ENCODE results near the gene ATG4B.
"Not testable (repeated sequence)": the region's sequence is repeated elsewhere in the genome, so short reads cannot be mapped to it uniquely, and the experiment has no call there.

The ATG4B gene

GRCh38 chr2:241637018-241637794 is at the start of gene ATG4B, which contains the start of gene THAP4:
Gene ATG4B, plus strand, starts transcription at chr2:241637693. Its CDS starts 22 bp downstream, at chr2:241637715.
Gene THAP4, minus strand, starts transcription at chr2:241637158. Its CDS starts 141 bp downstream, at chr2:241637017.
- DNase-seq = peak; percentile 72

DNA sequence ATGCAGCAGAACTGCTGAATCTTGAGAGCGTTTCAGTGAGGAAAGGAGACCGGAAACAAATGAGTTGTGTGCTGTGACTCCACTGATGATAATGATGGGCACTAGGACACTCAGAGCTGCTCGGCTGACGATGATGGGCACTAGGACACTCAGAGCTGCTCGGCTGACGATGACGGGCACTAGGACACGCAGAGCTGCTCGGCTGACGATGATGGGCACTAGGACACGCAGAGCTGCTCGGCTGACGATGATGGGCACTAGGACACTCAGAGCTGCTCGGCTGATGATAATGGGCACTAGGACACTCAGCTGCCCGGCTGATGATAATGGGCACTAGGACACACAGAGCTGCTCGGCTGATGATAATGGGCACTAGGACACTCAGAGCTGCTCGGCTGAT is 47.6 kb upstream of the ATG4B start:
- DNase-seq = not testable (repeated sequence)

GRCh38 chr2:241590496-241591455 is 46.7 kb upstream of the ATG4B start:
- DNase-seq = not testable (repeated sequence)

GRCh38 chr2:241592126-241592845 is 45.2 kb upstream of the ATG4B start:
- no peak for DNase-seq

DNA sequence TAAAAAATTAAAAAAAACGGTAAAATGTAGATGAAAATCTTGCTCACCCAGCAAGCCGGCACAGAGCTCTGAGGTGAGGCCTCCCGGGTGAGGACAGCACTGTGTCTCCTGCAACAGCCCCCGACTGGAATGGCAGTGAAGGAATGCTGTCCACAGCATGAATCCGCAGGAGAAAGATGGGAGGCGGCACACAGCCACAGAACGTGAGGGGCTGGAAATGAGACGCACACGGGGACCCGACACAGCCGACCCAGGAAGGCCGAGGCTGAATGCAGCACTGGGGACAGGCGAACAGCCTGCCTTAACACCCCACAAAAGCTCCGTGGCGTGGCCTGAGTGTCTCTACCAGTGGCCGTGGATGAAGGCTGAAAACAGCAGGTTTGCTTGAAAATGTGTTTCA is 44.2 kb upstream of the ATG4B start:
- DNase-seq = no peak

- no peak for DNase-seq
Observed at GRCh38 chr2:241595600-241596140, 41.8 kb upstream of the ATG4B start.

- DNase-seq = no peak
Observed at GRCh38 chr2:241597561-241597960, 39.9 kb upstream of the ATG4B start.

DNA sequence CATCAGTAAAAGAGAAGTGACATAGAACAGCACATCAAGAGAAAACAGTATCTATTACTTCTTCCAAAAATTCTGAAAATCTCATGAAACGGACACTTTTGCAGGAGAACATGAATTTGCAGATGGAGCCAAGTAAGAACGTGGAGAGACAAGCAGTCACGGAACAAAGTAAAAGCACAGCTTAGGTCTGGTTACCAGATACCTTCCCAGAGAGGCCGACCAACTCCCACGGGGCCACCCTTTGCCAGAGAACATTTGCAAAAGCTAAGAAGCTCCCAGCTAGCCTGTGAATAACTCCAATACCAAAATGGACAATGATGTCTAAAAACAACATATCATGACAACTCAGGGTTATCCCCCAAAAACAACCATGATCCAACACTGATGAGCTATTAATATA is 39.4 kb upstream of the ATG4B start:
- no peak for DNase-seq

- DNase-seq = no peak
Observed at GRCh38 chr2:241598487-241598886, 39.0 kb upstream of the ATG4B start.

DNA sequence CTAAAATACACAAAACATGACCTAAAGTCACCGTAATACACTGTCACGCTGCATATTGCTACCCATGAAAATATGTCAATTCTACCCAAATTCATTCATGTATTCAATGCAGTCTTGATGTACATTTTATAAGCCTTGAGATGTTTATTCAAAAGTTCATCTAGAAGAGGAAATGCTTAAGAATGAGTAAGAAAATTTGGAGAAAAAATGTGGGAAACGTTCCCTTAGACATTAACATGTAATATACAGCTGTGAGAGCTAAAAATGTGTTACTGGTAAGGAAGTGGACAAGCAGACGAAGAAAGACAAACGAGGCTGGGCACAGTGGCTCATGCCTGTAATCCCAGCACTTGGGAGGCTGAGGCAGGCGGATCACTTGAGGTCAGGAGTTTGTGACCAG is 37.9 kb upstream of the ATG4B start:
- no peak for DNase-seq

DNA sequence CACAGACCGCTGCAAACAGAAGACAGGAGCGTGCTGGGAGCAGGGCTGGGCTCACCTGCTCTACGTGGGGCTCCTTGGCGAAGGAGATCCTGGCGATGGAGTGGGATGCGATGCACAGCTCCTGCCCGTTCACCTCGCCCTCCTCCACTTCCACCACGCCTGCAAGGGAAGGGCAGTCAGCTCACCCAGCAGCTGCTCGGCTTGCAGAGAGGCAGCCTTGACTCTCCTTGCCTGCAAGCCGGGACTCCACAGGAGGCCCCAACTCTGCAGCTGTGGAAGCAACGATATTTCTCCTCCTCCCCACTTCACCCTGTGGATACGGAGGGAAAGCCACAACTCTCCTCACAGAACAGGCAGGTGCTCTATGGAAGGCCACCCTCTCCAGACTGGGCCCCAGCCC is 35.7 kb upstream of the ATG4B start:
- DNase-seq = no peak

GRCh38 chr2:241602720-241603119 is 34.8 kb upstream of the ATG4B start:
- DNase-seq = no peak

DNA sequence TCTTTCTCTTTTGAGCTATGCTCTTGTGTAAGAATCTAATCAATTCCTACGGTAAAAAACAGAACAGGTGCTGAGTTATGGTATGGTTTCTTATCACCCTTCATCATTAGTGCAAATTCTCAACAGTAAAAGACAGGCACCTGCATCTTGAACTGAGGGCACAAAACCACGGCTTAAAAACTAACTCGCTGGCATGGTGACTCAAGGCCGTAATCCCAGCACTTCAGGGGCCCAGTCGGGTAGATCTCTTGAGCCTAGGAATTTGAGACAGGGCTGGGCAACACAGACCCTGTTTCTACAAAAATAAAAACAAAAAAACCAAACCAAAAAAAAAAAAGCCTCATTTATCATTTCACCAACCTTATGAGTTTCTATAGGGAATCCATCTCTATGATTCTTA is 33.8 kb upstream of the ATG4B start:
- no peak for DNase-seq

DNA sequence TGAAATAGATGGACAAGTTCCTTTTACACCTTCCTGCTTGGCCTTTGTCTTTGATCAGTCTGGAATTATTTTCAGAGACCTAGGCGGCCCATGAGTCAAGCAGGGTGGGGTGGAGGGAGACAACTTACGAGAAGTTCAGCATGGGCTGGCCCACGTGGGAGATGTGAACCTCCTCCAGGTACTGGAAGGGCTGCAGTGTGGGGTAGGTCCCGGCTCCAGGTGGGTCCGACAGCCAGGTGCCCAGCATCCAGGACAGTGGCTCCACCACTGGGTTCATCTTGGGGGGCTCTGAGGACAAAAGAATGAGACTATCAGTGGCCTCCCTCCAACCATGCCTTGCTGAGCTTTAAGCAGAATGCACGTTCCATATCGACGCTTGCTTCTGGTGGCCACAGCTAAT is 31.3 kb upstream of the ATG4B start:
- no peak for DNase-seq

GRCh38 chr2:241607162-241607885 is 30.2 kb upstream of the ATG4B start:
- DNase-seq = no peak

GRCh38 chr2:241608881-241609280 is 28.6 kb upstream of the ATG4B start:
- DNase-seq = no peak

- DNase-seq = peak; percentile 88
Observed at GRCh38 chr2:241609859-241610793, 27.4 kb upstream of the ATG4B start.

DNA sequence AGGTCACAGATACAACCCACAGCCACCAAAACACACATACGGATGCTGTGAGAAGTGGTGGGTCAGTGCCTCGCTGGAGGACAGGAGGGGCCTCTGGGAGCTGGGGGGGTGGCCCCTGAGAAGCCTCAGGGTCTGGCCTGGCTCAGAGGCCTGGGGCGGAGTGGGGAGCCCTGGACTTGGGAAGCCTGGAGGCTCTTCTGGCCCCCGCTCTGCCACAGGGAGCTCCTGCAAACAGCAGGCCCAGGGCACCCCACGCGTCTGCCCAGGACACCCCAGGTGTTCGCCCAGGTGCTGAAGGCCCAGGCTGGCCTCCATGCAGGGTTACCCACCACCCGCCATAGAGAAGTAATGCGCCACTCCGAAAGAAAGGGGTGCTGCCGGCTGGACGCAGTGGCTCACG is 26.4 kb upstream of the ATG4B start:
- DNase-seq = no peak

DNA sequence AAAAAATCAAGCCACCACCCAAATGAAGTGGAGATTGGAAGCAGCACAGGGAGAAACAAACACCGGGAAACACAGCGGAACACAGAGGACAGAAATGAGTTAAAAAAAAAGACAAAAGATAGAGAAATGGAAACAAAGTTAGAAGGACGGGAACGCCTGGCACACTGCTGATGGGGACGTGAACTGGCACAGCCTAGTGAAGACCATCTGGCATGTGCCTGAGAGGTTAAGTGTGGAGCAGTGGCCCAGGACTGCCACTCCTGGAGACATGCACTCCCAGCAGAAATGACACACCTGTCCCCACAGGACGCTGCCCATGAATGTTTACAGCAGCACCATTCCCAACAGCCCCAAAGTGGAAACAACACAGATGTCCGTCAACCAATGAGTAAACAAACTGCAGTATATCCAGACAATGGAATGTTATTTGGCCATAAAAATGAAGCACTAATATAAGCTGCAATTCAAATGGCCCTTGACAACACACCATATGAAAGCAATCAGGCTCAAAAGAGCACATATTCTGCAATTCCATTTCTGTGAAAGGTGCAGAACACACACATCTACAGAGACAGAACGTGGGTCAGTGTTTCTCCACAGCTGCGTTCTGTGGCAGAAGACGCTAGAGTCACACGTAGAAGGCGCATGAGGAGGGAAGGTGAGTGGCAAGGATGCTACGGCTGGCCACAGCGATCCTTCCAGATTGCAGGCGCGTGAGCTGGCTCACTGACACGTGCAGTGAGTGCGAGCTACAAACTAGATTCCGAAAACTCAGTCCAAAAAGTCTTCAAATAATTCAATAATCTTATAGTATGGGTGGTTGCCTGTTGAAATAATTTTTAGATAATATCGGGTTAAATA is 25.1 kb upstream of the ATG4B start:
- DNase-seq = no peak

Data from activated effector memory CD4-positive, alpha-beta T cell treated with Interleukin-2 at 50 U/mL for 16 hours (primary cell).